Glutamatergic neuron (in vitro differentiated cells): Measurements from ENCODE around the gene ROR1. TPM values are rescaled to one million over a fixed set of nuclear protein-coding genes. Genes with fewer than 3 reads are reported as not detected.
A peak's percentile ranks its signal among the peaks of the same experiment; 100 is the strongest.

Experiments used
- DNase-seq: peaks from one replicate; pipeline ENCODE4 v3.0.0; 2022
- H3K27ac Mint-ChIP-seq: one replicate; pipeline ENCODE4 v1.8.0; 2020; ENCODE audit warnings: mild to moderate bottlenecking, mixed read lengths, inconsistent platforms; ENCODE audit not compliant: unreplicated experiment
- H3K27me3 Mint-ChIP-seq: one replicate; pipeline ENCODE4 v1.8.0; 2020; ENCODE audit warnings: mild to moderate bottlenecking, moderate library complexity, mixed read lengths, inconsistent platforms; ENCODE audit not compliant: unreplicated experiment
- H3K36me3 Mint-ChIP-seq: one replicate; pipeline ENCODE4 v1.8.0; 2020; ENCODE audit warnings: mild to moderate bottlenecking, mixed read lengths, inconsistent platforms; ENCODE audit not compliant: unreplicated experiment
- H3K4me1 Mint-ChIP-seq: one replicate; pipeline ENCODE4 v1.8.0; 2020; ENCODE audit warnings: mild to moderate bottlenecking, low read depth, mixed read lengths, inconsistent platforms; ENCODE audit not compliant: unreplicated experiment
- H3K4me3 Mint-ChIP-seq: one replicate; pipeline ENCODE4 v1.8.0; 2020; ENCODE audit warnings: mild to moderate bottlenecking, mixed read lengths, inconsistent platforms; ENCODE audit not compliant: unreplicated experiment
- H3K9me3 Mint-ChIP-seq: one replicate; pipeline ENCODE4 v1.8.0; 2020; ENCODE audit warnings: mild to moderate bottlenecking, moderate library complexity, mixed read lengths, inconsistent platforms; ENCODE audit not compliant: unreplicated experiment
- total RNA-seq: library from RNA; stranded (reverse); fragmentation: NEBNext Ultra II Directional; extraction: Animal tissue kit (Norgen Biotek cat#: 25700); gene quantifications from one replicate; pipeline ENCODE4 v1.2.1, GENCODE V29; 2021; ENCODE audit not compliant: unreplicated experiment
- TF ChIP-seq, protein P1 (sequence below): fragments of 200-600 bp; sonication (generic); IDR thresholded peaks from one replicate; pipeline ENCODE4 v1.5.0; 2021; ENCODE audit not compliant: partially characterized antibody, unreplicated experiment

ROR1 gene
- total RNA-seq, 1 donor from 2014 or later: 11.3 TPM

DNA sequence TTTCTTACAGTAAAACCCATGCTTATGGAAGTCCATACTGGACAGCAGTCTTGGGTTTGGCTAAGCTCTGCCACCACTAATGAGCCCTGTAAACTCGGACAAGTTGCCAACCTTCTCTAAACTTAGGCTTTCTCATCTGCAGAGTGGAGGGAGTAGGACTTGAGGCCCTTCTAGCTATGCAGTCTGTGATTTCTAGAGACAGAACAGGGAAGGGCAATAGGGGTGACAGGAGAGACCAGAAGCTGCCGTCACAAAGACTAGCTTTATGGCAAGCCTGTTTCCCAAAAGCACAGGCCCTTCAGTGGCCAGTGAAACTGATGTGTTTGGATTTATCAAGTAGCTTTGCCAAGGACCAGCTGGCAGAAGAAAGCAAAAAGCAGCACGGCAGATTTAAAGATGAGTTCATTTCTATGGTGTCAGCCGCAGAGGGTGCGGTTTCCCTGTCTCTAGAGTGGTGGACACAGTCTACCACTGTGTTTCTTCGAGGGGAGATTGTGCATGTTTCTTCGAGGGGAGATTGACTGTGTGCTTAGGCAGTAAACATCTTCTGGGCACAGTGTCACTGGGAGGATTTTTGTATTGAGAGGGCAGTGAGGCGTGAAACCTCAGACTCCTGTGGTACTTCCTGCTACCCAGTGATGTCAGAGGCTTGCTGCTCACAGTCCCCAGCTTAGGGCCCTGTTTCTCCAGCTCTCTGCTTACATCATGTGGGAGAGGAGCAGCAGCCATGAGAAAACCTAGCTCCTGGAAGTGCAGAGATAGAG is 119.0 kb downstream of the ROR1 start:
- Mint-ChIP-seq H3K27ac (peak overlapping the region; percentile 62), H3K4me3 (no peak overlapping the region), H3K36me3 (no peaks in the 10 kb centered on the region), H3K27me3 (no peaks in the 10 kb centered on the region), H3K9me3 (no peaks in the 10 kb centered on the region), H3K4me1 (peaks cover 6% of the 10 kb centered on the region)
- DNase-seq: no peak
- TF ChIP-seq, protein P1, sequence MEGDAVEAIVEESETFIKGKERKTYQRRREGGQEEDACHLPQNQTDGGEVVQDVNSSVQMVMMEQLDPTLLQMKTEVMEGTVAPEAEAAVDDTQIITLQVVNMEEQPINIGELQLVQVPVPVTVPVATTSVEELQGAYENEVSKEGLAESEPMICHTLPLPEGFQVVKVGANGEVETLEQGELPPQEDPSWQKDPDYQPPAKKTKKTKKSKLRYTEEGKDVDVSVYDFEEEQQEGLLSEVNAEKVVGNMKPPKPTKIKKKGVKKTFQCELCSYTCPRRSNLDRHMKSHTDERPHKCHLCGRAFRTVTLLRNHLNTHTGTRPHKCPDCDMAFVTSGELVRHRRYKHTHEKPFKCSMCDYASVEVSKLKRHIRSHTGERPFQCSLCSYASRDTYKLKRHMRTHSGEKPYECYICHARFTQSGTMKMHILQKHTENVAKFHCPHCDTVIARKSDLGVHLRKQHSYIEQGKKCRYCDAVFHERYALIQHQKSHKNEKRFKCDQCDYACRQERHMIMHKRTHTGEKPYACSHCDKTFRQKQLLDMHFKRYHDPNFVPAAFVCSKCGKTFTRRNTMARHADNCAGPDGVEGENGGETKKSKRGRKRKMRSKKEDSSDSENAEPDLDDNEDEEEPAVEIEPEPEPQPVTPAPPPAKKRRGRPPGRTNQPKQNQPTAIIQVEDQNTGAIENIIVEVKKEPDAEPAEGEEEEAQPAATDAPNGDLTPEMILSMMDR: no peak

DNA sequence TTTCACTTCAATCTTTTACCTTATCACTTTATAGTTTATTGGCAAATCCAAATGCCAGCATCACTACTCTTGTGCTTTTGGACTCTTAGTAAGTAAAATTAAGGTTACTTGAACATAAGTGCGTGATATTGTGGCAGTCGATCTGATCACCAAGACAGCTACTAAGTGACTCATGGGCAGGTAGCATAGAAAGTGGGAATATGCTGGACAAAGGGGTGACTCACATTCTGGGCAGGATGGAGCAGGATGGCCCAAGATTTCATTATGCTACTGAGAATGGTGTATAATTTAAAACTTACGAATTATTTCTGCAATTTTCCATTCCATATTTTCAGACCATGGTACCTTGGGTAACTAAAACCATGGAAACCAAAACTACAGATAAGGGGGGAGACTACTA is 120.2 kb downstream of the ROR1 start:
- no peak overlapping the region for H3K27ac Mint-ChIP-seq
- no peak for DNase-seq
- no peak overlapping the region for H3K4me3 Mint-ChIP-seq
- H3K36me3 Mint-ChIP-seq: no peaks in the 10 kb centered on the region
- H3K4me1 Mint-ChIP-seq: peaks cover 9% of the 10 kb centered on the region
- H3K27me3 Mint-ChIP-seq: no peaks in the 10 kb centered on the region
- TF ChIP-seq, protein P1: no peak
- H3K9me3 Mint-ChIP-seq: peaks cover 2% of the 10 kb centered on the region

DNA sequence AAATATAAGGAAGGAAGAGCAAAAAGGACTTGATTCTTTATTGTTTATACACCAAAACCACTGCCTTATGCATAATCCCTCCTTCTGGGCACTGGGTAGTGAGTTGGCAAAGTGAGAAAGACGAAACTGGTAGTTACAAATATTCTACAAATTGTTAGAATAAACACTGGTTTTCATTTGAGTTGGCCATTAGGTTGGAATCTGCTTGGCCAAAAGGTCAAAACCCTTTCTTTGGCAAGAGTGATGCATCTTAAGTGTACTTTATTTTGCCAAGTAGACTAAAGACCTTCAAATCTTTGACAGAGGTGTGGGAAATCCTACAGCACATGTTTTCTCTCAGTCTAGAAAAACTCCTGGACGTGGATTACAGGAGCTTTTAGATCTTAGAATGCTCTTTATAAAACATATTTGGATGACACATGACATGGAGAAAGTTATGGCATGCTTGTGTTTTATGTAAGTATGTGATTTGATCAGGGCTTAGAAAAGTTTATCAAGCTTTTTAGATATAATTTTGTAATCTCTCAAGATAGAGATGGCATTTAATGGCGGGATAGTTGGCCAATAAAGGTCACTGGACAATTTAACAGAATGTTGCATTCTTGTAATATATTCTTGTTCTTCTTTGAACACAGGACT is 120.9 kb downstream of the ROR1 start:
- TF ChIP-seq, protein P1: no peak
- Mint-ChIP-seq H3K27me3 (no peaks in the 10 kb centered on the region), H3K9me3 (peaks cover 6% of the 10 kb centered on the region), H3K4me3 (no peak overlapping the region), H3K4me1 (peaks cover 13% of the 10 kb centered on the region), H3K27ac (no peak overlapping the region), H3K36me3 (no peaks in the 10 kb centered on the region)
- no peak for DNase-seq

DNA sequence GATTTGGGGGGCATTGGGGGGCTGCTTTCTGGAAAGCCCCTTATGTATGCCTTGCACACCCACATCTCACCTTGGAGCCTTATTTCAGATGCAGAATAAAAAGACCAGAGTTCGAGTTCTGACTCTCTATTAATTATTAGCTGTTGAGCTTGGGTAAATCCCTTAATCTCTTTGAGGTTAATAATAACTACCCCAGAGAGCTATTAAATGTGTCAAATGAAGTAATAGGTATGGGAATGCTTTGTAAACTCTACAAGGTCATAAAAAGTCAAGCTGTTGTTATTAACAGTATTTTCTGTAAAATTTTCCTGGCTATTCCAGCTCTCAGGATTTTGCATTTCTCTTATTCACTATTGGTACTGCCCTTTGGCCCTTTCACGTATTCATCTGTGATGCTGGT is 122.9 kb downstream of the ROR1 start:
- Mint-ChIP-seq H3K36me3 (no peaks in the 10 kb centered on the region), H3K4me1 (peaks cover 13% of the 10 kb centered on the region), H3K27ac (no peak overlapping the region), H3K4me3 (no peak overlapping the region), H3K27me3 (no peaks in the 10 kb centered on the region), H3K9me3 (peaks cover 6% of the 10 kb centered on the region)
- TF ChIP-seq, protein P1: no peak
- no peak for DNase-seq
